NB4 (cell line): Measurements from ENCODE around the gene GABRB3.

Source experiments
- DNase-seq: peaks from one replicate; pipeline ENCODE4 v3.0.0; 2010; ENCODE audit warnings: low read depth
- H3K4me3 ChIP-seq: one replicate; pipeline ENCODE4 v1.5.1; 2011; ENCODE audit warnings: mild to moderate bottlenecking, low read depth, low read length, moderate library complexity
- CTCF ChIP-seq: IDR thresholded peaks from one replicate; pipeline ENCODE4 v1.5.1; 2012; ENCODE audit warnings: low read depth, low read length
- MAX ChIP-seq: IDR thresholded peaks from 2 replicates; pipeline ENCODE4 v1.6.1; 2011; ENCODE audit warnings: low read depth, low read length
- MYC ChIP-seq: IDR thresholded peaks from 2 replicates; pipeline ENCODE4 v1.6.1; 2011; ENCODE audit warnings: low read depth, low read length
- POLR2A ChIP-seq: IDR thresholded peaks from 2 replicates; pipeline ENCODE4 v1.6.1; 2011; ENCODE audit warnings: mild to moderate bottlenecking; ENCODE audit not compliant: insufficient read length; ENCODE audit errors: extremely low read depth

GABRB3 gene

GRCh38 chr15:26697913-26698312 lies 75.0 kb downstream of the GABRB3 start:
- H3K4me3 ChIP-seq = no peak overlapping the region
- no peak for DNase-seq
- TF ChIP-seq CTCF (no peak), POLR2A (no peak), MAX (no peak), MYC (no peak)

DNA sequence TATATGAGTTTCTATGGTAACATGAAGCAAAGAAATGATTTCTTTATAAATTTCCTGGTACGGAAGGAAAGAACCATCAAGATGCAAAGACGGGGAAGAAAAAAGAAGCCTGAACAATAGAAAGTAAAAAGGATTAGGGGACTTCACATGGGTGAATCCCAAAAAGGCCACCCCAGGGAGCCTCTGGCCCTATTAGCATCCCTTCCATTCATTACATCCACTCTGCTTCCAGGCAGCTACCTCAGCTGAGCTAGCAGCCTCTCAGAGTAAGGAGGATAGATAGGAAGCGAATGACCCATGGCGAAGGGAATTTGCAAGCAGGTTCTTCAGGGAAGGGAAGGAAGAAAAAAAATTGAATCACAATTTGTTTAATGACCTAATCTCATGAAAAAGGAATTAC lies 81.6 kb downstream of the GABRB3 start:
- TF ChIP-seq POLR2A (no peak), MAX (no peak), CTCF (no peak), MYC (no peak)
- no peak overlapping the region for H3K4me3 ChIP-seq
- DNase-seq = no peak

- no peak for DNase-seq
- H3K4me3 ChIP-seq = no peak overlapping the region
- TF ChIP-seq POLR2A (no peak), MYC (no peak), MAX (no peak), CTCF (no peak)
Measured at GRCh38 chr15:26690778-26691177, 82.1 kb downstream of the GABRB3 start.

DNA sequence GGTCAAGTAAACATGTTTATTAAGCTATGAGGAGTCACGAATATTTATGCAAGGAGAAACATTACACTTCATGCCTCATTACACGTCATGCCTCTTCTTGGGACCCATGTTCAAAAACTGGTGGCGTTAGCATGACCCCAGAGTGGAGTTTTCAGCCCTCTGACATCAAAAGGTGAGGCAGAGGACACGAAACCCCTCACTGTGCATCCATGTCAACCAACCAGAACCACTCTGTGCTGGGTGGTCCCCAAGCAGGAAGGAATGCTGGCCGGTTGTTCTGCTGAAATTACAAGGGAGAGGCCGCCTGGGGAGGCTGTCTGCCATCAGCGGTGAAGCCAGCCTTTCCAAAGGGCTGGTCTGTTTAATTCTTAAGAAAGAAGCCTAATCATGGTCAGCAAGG lies 83.4 kb downstream of the GABRB3 start:
- no peak for DNase-seq
- no peak overlapping the region for H3K4me3 ChIP-seq
- TF ChIP-seq MYC (no peak), POLR2A (no peak), MAX (no peak), CTCF (no peak)

DNA sequence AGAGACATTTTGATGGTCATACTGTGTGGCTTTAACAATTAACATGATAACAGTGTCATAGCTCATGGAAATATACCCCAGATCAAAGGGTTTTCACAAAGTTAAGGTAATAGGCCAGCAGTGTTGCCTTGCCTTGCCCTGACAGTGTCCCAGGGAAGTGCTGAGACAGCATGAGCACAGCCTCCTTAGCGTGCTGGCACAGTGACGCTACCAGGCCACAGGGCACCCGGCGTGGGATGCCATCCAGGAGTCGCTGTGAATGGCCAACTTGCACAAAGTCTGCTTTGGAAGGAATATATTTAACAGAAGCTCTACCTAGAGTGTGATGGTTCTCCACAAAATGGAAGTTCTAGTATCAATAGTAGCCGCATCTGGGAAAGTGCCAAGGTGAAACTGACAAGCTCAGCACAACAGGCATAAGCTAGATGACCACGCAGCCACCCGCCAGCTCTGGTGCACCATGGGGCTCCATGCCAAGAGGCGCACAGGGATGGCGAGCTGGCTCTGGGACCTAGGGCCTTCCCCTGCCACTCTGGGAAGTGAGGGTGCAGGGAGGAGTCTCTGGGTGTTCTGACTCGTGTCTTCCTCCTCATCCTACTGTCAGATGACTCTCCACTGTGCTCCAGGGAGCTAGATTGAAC lies 86.2 kb downstream of the GABRB3 start:
- H3K4me3 ChIP-seq = no peak overlapping the region
- TF ChIP-seq MYC = no peak
- no peak for TF ChIP-seq MAX
- no peak for TF ChIP-seq CTCF
- no peak for TF ChIP-seq POLR2A
- DNase-seq = no peak
